NCI-H748 (cell line): ENCODE data around the gene GRM4.

Experiments
- DNase-seq: peaks from one replicate; lab custom pipeline; 2025; ENCODE audit not compliant: unreplicated experiment; lab: John Stamatoyannopoulos, UW

The GRM4 gene

DNA sequence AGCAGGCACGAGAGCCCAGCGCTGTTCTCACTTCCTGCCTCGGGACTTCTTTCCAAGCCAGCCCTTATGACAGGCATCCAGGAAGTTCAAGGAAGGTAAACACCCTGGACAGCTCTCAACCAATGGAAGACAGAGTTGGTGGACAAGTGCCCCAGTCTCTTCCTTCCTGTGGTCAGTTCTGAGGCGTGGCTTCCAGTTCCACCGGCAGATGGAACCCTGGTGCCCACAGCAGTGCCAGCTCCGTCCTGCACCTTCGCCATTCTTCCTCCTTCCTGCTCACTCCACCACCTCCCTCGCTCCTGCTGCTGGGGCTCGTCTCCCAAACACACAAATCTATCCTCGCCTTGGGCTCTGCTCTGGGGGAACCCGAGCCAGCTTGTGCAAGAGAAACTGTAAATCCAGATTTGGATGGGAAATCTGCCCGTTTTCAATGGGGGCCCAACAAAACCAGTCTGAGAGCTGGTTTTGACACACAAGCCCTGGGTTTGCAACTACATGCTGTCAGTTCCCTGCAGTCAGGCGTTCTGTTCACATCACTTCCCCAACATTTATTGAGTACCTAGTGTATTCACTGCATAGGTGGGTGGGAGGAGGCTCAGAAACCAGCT is 162.7 kb downstream of the GRM4 start:
- peak; percentile 27 for DNase-seq

DNA sequence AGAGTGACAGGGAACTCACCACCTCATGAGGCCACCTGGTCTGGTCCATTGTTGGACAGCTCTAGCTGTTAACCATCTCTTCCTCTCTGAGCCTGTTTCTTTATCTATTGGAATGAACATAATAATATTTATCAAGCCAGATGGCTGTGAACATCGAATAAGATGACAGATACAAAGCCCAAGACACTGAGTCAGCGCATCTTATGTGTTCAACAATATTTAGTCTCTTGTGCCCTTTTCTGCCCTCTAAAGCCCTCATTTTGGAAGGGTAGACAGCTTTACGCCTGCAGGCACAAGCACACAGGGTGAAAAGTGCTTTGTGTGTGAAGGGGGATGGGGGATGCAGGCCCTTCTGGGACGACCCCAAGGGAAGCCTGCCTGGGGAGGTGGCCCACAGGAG is 164.0 kb downstream of the GRM4 start:
- DNase-seq: no peak

DNA sequence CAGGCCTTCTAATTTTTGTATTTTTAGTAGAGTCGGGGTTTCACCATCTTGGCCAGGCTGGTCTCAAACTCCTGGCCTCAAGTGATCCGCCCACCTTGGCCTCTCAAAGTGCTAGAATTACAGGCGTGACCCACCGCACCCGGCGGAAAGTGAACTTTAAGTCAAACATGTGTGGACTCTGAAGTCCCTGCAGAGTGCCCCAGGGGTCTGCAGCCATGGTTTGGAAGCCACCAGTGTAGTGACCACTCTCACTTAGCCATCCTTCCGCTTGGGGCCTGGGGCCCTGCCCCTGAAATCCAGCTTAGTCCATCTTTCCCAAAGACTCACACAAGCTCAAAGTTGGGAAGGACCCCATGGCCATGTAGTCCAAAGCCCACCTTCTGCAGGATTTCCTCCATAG is 164.5 kb downstream of the GRM4 start:
- DNase-seq: no peak

DNA sequence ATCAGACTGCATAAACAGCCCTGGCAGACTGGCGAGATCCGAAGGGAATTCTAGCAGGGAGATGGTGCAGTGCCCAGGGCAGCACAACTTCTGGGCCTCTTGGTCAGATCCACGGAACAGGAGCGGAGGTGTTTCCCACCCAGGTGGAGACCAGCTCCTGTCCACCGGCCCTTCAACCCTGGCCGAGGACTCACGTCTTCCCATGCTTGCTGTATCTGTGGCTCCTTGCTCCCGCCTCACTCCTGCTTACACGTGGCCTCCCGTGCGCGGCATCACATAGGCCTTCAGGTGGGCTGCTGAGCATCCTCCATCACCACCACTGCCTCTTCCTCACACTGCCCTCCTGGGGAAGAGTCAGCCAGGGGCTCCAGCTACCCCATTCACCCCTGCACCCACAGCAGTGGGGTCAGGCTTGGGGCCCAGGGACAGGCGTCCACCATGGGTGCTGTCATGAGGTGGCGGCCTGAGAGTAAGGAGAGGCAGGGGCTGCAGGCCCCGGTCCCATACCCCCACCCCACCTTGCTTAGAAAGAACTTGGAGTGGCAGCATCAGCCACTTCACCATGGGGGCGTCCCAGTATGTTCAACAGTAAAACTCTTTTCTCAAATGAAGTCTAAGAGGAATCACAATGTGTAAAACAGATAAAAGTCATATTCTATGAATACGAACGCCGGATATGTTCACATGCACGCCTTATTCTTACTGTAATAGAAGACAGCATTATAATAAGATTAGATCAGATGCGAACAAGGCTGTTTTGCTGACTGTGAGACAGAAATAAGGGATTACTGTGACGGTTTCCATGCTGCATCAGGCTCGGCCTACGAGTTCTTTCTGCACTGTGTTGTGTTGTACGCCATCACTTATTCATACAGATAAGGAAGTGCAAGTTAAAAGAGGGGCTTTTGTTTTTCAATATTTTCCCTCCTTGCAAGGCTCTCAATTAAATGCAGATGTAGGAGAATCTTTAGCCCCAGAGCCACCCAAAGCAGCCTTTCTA is 165.4 kb downstream of the GRM4 start:
- no peak for DNase-seq

DNA sequence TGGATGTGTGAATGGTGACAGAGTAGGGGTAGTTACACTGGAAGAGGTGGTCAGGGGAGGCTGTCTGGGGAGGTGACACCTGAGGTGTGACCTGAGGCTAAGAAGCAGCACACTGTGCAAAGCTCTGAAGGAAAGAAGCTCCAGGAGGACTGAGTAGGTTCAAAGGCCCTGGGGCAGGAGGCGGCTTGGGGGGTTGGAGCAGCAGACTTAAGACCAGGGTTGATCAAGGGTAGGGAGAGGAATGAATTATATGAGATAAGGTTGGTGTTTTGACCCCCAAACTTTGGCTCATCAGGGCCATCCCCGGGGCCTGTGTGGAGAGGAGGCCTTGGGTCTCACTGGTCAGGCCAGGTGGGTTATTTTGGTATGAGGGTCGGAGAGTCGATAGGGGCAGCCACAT is 166.1 kb downstream of the GRM4 start:
- DNase-seq: no peak

DNA sequence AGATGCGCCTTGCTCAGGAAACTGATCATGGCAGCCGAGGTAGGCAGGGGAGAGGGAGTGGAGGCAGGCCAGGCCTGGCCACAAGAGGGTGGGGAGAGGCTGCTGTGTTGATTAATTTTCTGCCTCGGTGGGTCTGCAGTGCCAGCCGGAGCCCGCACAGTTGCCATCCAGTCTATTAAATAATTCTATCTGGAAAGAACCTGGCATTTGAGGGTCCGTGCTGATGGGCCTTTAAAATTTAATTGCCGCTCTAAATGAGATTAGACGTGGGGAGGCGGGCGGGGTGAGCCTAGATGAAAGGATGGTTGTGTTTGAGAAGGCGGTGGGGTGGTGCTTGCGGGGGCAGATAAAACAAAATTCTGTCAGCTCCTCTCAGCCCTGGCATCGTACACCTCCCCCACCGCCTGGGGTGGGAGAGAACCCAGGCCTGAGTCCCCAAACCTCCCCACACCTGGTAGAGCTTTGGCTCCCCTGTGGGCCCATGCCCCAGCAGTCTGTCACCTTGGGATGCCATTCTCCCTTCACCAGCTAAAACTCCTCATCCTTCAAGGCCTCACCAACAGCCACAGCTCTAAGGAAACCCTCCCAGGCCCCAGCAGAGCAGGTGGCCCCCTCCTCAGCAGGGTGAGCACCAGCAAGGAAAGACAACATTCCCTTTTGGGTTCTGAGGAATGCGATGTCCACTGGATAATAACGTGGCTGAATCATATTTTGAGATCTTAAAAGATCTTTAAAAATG is 167.3 kb downstream of the GRM4 start:
- peak; percentile 34 for DNase-seq

DNA sequence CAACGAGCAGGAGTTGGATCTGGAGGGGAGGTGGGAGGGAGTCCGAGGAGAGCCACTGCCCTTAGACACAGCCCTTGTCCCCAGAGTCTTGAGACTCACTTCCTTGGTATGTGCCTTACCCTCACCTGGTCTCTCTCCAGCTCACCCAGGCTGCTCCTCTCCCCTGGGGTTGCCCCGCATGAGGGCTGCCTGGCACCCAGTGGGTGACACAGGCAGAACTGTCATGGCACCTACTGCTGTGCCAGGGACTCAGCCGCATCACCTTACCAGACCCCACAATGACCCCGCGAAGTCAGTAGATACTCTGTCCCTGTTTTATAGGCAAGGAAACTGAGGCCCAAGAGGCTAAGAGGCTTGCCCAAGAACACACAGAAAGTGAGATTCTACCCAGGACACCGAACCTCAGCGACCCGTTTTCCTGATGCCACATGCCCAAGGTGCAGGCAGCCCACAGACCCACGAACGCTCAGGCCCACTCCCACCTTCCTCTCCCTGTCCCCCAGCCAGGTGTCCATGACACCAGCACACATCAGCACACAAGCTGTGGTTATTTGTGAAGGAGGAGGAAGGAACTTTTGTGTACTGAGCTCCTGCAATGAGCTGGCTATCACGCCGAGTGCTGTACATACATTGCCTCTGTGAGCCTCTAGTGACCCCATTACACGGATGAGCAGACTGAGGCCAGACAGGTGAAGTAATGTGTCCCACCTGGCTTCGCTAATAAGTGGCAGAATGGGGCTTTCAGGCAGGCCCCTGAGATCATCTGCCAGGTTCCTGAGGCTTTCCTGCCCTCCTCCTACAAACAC is 168.1 kb downstream of the GRM4 start:
- no peak for DNase-seq

DNA sequence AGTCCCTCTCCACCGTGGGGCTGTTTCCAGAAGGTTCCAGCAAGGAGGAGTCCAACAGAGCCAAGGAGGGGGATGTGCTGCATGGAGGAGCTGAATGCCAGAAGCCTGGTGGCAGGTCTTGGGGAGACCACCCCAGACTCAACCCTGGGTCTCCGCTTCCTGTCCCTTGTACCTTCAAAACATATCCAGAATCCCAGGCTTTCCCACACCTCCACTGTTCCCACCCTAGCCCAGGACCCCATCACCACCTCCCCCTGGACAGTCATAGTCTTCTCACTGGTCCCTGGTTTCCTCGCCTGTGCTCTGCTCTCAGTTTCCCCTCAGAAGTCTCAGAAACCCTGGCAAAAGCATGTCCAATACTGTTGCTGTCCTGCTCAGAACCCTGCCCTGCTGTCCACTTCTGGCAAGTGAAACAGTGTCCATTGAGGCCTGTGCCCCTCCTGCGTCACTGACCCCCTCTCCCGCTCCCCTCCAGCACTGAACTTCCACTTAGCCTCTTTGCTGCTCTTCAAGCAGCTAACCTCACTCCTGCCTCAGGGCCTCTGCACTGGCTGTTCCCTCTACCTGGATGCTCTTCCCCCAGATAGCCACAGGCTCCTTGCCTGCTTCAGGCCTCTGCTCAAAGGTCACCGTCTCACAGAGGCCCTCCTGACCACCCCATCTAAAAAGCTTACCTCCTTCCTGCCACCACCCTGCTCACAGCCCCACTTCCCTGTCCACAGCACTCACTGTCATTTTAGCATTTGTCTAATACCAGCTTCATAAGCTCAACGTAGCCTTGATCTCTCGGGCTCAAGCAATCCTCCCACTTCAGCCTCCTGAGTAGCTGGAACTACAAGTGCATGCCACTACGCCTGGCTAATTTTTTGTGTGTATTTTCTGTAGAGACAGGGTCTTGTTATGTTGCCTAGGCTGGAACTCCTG is 169.2 kb downstream of the GRM4 start:
- no peak for DNase-seq

DNA sequence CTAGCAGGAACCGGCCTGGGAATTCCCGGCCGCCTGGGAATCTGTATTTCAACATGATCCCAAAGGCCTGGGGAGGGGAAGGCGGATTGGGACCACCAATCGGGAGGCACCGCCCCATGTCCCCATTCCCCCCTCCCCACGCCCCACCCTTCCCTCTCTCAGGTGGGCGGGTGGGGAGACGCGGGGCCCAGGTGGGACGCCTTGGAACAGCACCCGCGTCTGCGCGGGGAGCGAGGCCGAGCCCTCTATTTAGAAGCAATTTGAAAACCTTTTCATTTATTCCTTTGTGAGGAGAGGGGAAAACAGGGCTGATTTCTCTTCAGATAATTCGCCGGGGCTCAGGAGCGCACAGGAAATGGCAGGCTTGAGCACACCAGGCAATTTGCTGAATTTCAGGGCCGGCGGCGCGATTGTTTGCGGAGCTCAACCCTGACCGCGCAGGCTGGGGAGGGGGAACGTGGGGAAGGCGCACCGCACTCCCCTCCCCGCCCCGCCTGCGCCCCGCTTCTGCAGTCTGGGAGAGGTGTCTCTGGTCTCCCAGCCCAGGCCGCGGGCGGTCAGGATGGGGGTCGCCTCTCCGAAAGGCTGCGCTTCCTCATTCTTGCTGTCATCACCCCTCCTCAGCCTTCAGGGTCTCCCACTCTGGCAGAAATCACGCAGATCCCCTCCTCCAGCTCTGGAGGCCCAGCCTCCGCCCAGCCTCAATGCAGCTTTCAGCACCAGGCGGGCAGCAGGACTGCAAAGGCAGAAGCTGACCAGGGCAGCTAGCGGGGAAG is 170.0 kb downstream of the GRM4 start:
- peak; percentile 28 for DNase-seq

DNA sequence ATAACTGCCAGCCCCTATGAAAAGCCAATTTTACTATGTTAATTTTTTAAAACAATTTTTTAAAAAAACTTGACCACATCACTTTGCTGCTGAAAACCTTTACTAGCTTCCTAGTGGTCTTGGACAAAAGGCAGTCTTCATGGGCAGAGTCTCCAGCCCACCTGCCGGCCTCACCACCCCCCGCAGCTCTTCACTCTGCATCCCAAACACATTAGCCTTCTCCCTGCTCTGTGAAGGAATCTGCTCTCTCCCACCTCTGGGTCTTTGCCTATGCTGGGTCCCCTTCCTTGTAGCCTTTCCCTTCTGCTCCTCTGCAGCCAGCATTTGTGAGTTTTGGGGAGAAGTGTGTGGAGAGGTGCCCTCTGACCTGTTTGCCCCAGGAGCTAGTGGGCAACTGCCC is 171.4 kb downstream of the GRM4 start:
- no peak for DNase-seq

DNA sequence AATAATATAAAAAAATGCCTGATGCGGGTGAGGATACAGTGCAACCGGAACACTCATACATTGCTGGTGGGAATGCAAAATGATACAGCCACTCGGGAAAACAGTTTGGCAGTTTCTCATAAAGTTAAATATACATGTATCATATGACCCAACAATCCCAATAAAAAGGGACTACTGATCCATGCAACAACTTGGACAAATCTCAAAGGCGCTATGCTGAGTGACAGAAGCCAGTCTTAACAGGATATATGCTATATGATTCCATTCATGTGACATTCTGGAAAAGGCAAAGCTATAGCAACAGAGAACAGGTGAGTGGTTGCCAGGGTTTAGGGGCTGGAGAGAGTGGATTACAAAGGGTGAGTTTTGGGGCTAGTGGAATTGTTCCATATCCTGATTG is 171.9 kb downstream of the GRM4 start:
- DNase-seq: no peak

DNA sequence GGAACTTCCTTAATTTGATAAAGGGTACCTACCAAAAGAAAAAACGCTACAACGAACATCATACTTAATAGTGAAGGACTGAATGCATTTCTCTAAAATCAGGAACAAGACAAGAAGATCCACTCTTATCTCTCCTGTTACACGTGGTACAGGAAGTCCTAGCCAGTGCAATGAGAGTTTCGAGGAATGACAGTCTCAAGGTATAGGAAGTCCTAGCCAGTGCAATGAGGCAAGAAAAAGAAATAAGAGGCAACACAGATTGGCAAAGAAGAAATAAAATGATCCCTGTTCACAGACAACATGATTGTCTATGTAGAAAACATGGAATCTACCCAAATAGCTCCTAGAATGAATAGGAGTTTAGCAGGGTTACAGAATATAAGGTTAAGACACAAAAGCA is 174.3 kb downstream of the GRM4 start:
- DNase-seq: no peak
